ACC112 (cell line): ENCODE results near the gene CFAP97D1.

Experiments
- H2AFZ ChIP-seq: fragments of 200-600 bp; sonication (generic); one replicate; pipeline ENCODE4 v1.6.0; 2017; ENCODE audit warnings: antibody characterized with exemption, low read length; ENCODE audit not compliant: unreplicated experiment
- H3K27ac ChIP-seq: fragments of 200-600 bp; sonication (generic); 2 replicates; pipeline ENCODE4 v1.5.1; 2014; ENCODE audit warnings: low read depth, mild to moderate bottlenecking, antibody characterized with exemption, low read length, moderate library complexity
- H3K27me3 ChIP-seq: fragments of 200-600 bp; sonication (generic); 2 replicates; pipeline ENCODE4 v1.6.1; 2014; ENCODE audit warnings: mild to moderate bottlenecking, antibody characterized with exemption, low read length, moderate library complexity, mixed read lengths; ENCODE audit not compliant: insufficient read depth
- H3K36me3 ChIP-seq: fragments of 200-600 bp; sonication (generic); 2 replicates; pipeline ENCODE4 v1.6.1; 2016; ENCODE audit warnings: mild to moderate bottlenecking, antibody characterized with exemption, low read length, moderate library complexity, mixed read lengths; ENCODE audit not compliant: insufficient read depth
- H3K4me1 ChIP-seq: fragments of 200-600 bp; sonication (generic); one replicate; pipeline ENCODE4 v1.6.1; 2016; ENCODE audit warnings: low read length, mixed read lengths; ENCODE audit not compliant: insufficient read depth, unreplicated experiment, control insufficient read depth
- H3K4me3 ChIP-seq: fragments of 200-600 bp; sonication (generic); 2 replicates; pipeline ENCODE4 v1.5.1; 2014; ENCODE audit warnings: mild to moderate bottlenecking, low read depth, low read length
- H3K79me2 ChIP-seq: fragments of 200-600 bp; sonication (generic); one replicate; pipeline ENCODE4 v1.6.0; 2016; ENCODE audit warnings: low read length; ENCODE audit not compliant: control insufficient read depth, unreplicated experiment, insufficient read depth

Gene CFAP97D1

GRCh38 chr17:43813386-43813785 lies 33.2 kb downstream of the CFAP97D1 start:
- H3K27ac ChIP-seq = no peak overlapping the region
- peaks cover 17% of the 10 kb centered on the region for H3K4me1 ChIP-seq
- H3K36me3 ChIP-seq = peaks cover 15% of the 10 kb centered on the region; the same call in 1 of the 2 replicates
- H3K4me3 ChIP-seq = no peak overlapping the region
- H3K79me2 ChIP-seq = no peaks in the 10 kb centered on the region
- H2AFZ ChIP-seq = no peak overlapping the region
- H3K27me3 ChIP-seq = no peaks in the 10 kb centered on the region

GRCh38 chr17:43814026-43814425 lies 33.8 kb downstream of the CFAP97D1 start:
- peaks cover 12% of the 10 kb centered on the region; the same call in 1 of the 2 replicates for H3K36me3 ChIP-seq
- H3K4me3 ChIP-seq = no peak overlapping the region
- H3K79me2 ChIP-seq = no peaks in the 10 kb centered on the region
- H3K27me3 ChIP-seq = no peaks in the 10 kb centered on the region
- peak overlapping the region; percentile 71 for H3K27ac ChIP-seq
- peaks cover 17% of the 10 kb centered on the region for H3K4me1 ChIP-seq
- H2AFZ ChIP-seq = no peak overlapping the region

GRCh38 chr17:43814714-43815113 lies 34.5 kb downstream of the CFAP97D1 start:
- no peaks in the 10 kb centered on the region for H3K27me3 ChIP-seq
- H2AFZ ChIP-seq = no peak overlapping the region
- peaks cover 17% of the 10 kb centered on the region for H3K4me1 ChIP-seq
- H3K79me2 ChIP-seq = no peaks in the 10 kb centered on the region
- peaks cover 12% of the 10 kb centered on the region; the same call in 1 of the 2 replicates for H3K36me3 ChIP-seq
- 0 out of 2 replicates have a peak overlapping the region, but pooled peaks have one; percentile 19 for H3K4me3 ChIP-seq
- H3K27ac ChIP-seq = peak overlapping the region; percentile 71

- Histone ChIP-seq H3K79me2 (no peaks in the 10 kb centered on the region), H3K27me3 (no peaks in the 10 kb centered on the region), H3K4me1 (peaks cover 17% of the 10 kb centered on the region), H3K36me3 (peaks cover 12% of the 10 kb centered on the region; the same call in 1 of the 2 replicates), H3K27ac (no peak overlapping the region), H2AFZ (no peak overlapping the region), H3K4me3 (no peak overlapping the region)
Measured at GRCh38 chr17:43816336-43817320, 36.4 kb downstream of the CFAP97D1 start.

GRCh38 chr17:43817826-43818225 lies 37.6 kb downstream of the CFAP97D1 start:
- H3K27ac ChIP-seq = no peak overlapping the region
- H3K36me3 ChIP-seq = peaks cover 12% of the 10 kb centered on the region; the same call in 1 of the 2 replicates
- H3K79me2 ChIP-seq = no peaks in the 10 kb centered on the region
- H2AFZ ChIP-seq = no peak overlapping the region
- peaks cover 17% of the 10 kb centered on the region for H3K4me1 ChIP-seq
- H3K27me3 ChIP-seq = no peaks in the 10 kb centered on the region
- no peak overlapping the region for H3K4me3 ChIP-seq

GRCh38 chr17:43818966-43819365 lies 38.7 kb downstream of the CFAP97D1 start:
- no peak overlapping the region for H3K27ac ChIP-seq
- H3K36me3 ChIP-seq = peaks cover 5% of the 10 kb centered on the region; the same call in 1 of the 2 replicates
- H3K4me1 ChIP-seq = peaks cover 12% of the 10 kb centered on the region
- H2AFZ ChIP-seq = no peak overlapping the region
- H3K4me3 ChIP-seq = no peak overlapping the region
- H3K79me2 ChIP-seq = no peaks in the 10 kb centered on the region
- no peaks in the 10 kb centered on the region for H3K27me3 ChIP-seq

- Histone ChIP-seq H3K27me3 (no peaks in the 10 kb centered on the region), H3K79me2 (no peaks in the 10 kb centered on the region), H3K4me1 (no peaks in the 10 kb centered on the region), H3K27ac (no peak overlapping the region), H3K36me3 (0 out of 2 replicates have a peak, but pooled peaks cover 2% of the 10 kb centered on the region), H3K4me3 (no peak overlapping the region), H2AFZ (no peak overlapping the region)
Measured at GRCh38 chr17:43820759-43821158, 40.5 kb downstream of the CFAP97D1 start.

GRCh38 chr17:43822570-43823190 lies 42.4 kb downstream of the CFAP97D1 start:
- H3K27me3 ChIP-seq = no peaks in the 10 kb centered on the region
- no peaks in the 10 kb centered on the region for H3K4me1 ChIP-seq
- H3K4me3 ChIP-seq = no peak overlapping the region
- H3K79me2 ChIP-seq = no peaks in the 10 kb centered on the region
- 0 out of 2 replicates have a peak, but pooled peaks cover 2% of the 10 kb centered on the region for H3K36me3 ChIP-seq
- H2AFZ ChIP-seq = no peak overlapping the region
- H3K27ac ChIP-seq = no peak overlapping the region

GRCh38 chr17:43823350-43824084 lies 43.3 kb downstream of the CFAP97D1 start:
- no peaks in the 10 kb centered on the region for H3K4me1 ChIP-seq
- no peaks in the 10 kb centered on the region for H3K27me3 ChIP-seq
- no peak overlapping the region for H3K4me3 ChIP-seq
- H3K27ac ChIP-seq = no peak overlapping the region
- 0 out of 2 replicates have a peak, but pooled peaks cover 2% of the 10 kb centered on the region for H3K36me3 ChIP-seq
- no peaks in the 10 kb centered on the region for H3K79me2 ChIP-seq
- H2AFZ ChIP-seq = no peak overlapping the region

GRCh38 chr17:43825567-43825966 lies 45.3 kb downstream of the CFAP97D1 start:
- Histone ChIP-seq H3K79me2 (no peaks in the 10 kb centered on the region), H3K4me3 (no peak overlapping the region), H3K27me3 (no peaks in the 10 kb centered on the region), H3K27ac (no peak overlapping the region), H3K4me1 (no peaks in the 10 kb centered on the region), H3K36me3 (0 out of 2 replicates have a peak, but pooled peaks cover 2% of the 10 kb centered on the region), H2AFZ (no peak overlapping the region)
